Endodermal cell (in vitro differentiated cells): Measurements from ENCODE around the gene SLC4A1. TPM values are rescaled to one million over a fixed set of nuclear protein-coding genes. Genes with fewer than 3 reads are reported as not detected.

ENCODE experiments used
- DNase-seq: peaks from one replicate; pipeline ENCODE4 v3.0.0-alpha.2; 2017
- H3K27ac ChIP-seq: 2 replicates; pipeline ENCODE4 v1.5.1; 2013; ENCODE audit warnings: mild to moderate bottlenecking, low read depth, low read length, moderate library complexity
- H3K27me3 ChIP-seq: 2 replicates; pipeline ENCODE4 v1.6.1; 2013; ENCODE audit warnings: mild to moderate bottlenecking, low read length, moderate library complexity; ENCODE audit not compliant: insufficient read depth, control insufficient read depth, poor library complexity, severe bottlenecking
- H3K36me3 ChIP-seq: 2 replicates; pipeline ENCODE4 v1.7.0; 2013; ENCODE audit warnings: mild to moderate bottlenecking, low read length, moderate library complexity; ENCODE audit not compliant: control insufficient read depth, insufficient read depth
- H3K4me1 ChIP-seq: one replicate; pipeline ENCODE4 v1.7.0; 2013; ENCODE audit warnings: low read length; ENCODE audit not compliant: control insufficient read depth, insufficient read depth
- H3K4me3 ChIP-seq: 2 replicates; pipeline ENCODE4 v1.5.1; 2013; ENCODE audit warnings: mild to moderate bottlenecking, low read length, moderate library complexity
- H3K9ac ChIP-seq: 2 replicates; pipeline ENCODE4 v1.6.1; 2013; ENCODE audit warnings: mild to moderate bottlenecking, low read length, moderate library complexity; ENCODE audit not compliant: poor library complexity, severe bottlenecking; ENCODE audit errors: extremely low read depth
- H3K9me3 ChIP-seq: 2 replicates; pipeline ENCODE4 v1.6.1; 2013; ENCODE audit warnings: mild to moderate bottlenecking, low read length, moderate library complexity; ENCODE audit not compliant: control insufficient read depth
- H3K27ac Mint-ChIP-seq: 2 replicates; pipeline ENCODE4 v1.8.0; 2020; ENCODE audit warnings: mixed read lengths
- H3K27me3 Mint-ChIP-seq: 2 replicates; pipeline ENCODE4 v1.8.0; 2021; ENCODE audit warnings: mild to moderate bottlenecking, mixed read lengths; ENCODE audit not compliant: insufficient read depth
- H3K36me3 Mint-ChIP-seq: 2 replicates; pipeline ENCODE4 v1.8.0; 2020; ENCODE audit warnings: low read depth, mixed read lengths
- H3K4me1 Mint-ChIP-seq: 2 replicates; pipeline ENCODE4 v1.8.0; 2020; ENCODE audit warnings: mixed read lengths
- H3K4me3 Mint-ChIP-seq: 2 replicates; pipeline ENCODE4 v1.8.0; 2020; ENCODE audit warnings: mild to moderate bottlenecking, moderate library complexity, mixed read lengths
- H3K9me3 Mint-ChIP-seq: 2 replicates; pipeline ENCODE4 v1.8.0; 2020; ENCODE audit warnings: mild to moderate bottlenecking, mixed read lengths
- WGBS, 2 experiments: methylation state at CpG; one replicate each; pipeline versions ENCODE4 v1.1.5 to v1.1.7; 2013; ENCODE audit warnings: missing lambda C conversion rate in 2 of 2, mixed read lengths in 1 of 2; ENCODE audit not compliant: insufficient coverage in 1 of 2, insufficient read length in 1 of 2; 5-methylcytosine and 5-hydroxymethylcytosine counted together
- total RNA-seq, 2 donors: library from RNA; stranded (reverse); fragmentation: NEBNext Ultra II Directional in 1 of 2; extraction: Animal tissue kit (Norgen Biotek cat#: 25700) in 1 of 2; gene quantifications; 2 replicates in 1 of 2; 3 replicates in 1 of 2; pipeline ENCODE4 v1.2.1, GENCODE V29; 2021
- TF ChIP-seq, protein P1 (sequence below): fragments of 200-600 bp; sonication (generic); conservative IDR thresholded peaks from 2 replicates; pipeline ENCODE4 v1.5.0; 2021; ENCODE audit warnings: antibody characterized with exemption, mild to moderate bottlenecking

The SLC4A1 gene
- total RNA-seq, 2 donors from 2014 or later, result 0.04 TPM; not detected in 1

DNA sequence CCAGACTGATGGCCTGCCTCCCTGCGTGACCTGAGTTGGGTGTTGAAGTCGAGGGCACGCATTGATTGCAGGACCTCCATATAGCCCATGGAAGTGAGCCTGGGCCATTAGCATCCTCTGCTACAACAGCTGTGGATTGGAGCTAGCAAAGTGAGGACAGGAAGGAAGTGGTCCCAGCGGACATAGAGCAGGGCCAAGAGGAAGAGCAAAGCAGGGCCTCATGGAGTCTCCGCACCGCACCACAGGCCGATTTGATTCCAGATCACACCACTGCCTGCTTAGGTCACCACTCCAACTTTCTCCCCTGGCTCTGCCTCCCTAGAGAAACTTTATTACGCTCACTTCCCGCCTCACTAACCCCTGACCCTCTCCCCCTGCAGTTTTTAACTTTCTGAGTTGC, 37.8 kb downstream of the SLC4A1 start:
- TF ChIP-seq, protein P1, sequence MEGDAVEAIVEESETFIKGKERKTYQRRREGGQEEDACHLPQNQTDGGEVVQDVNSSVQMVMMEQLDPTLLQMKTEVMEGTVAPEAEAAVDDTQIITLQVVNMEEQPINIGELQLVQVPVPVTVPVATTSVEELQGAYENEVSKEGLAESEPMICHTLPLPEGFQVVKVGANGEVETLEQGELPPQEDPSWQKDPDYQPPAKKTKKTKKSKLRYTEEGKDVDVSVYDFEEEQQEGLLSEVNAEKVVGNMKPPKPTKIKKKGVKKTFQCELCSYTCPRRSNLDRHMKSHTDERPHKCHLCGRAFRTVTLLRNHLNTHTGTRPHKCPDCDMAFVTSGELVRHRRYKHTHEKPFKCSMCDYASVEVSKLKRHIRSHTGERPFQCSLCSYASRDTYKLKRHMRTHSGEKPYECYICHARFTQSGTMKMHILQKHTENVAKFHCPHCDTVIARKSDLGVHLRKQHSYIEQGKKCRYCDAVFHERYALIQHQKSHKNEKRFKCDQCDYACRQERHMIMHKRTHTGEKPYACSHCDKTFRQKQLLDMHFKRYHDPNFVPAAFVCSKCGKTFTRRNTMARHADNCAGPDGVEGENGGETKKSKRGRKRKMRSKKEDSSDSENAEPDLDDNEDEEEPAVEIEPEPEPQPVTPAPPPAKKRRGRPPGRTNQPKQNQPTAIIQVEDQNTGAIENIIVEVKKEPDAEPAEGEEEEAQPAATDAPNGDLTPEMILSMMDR, result no peak
- Mint-ChIP-seq H3K36me3 (no peaks in the 10 kb centered on the region), H3K4me3 (no peak overlapping the region), H3K27me3 (peaks cover 2% of the 10 kb centered on the region), H3K4me1 (no peaks in the 10 kb centered on the region), H3K9me3 (no peaks in the 10 kb centered on the region), H3K27ac (no peak overlapping the region)
- H3K27ac ChIP-seq, result no peak overlapping the region
- H3K4me3 ChIP-seq, result no peak overlapping the region
- DNase-seq, result no peak
- WGBS, 2 experiments, result 87 to 92% methylated on average over 6 to 9 of the region's 9 CpGs
- no peaks in the 10 kb centered on the region for H3K27me3 ChIP-seq
- H3K9me3 ChIP-seq, result no peaks in the 10 kb centered on the region
- no peaks in the 10 kb centered on the region for H3K4me1 ChIP-seq
- H3K36me3 ChIP-seq, result no peaks in the 10 kb centered on the region
- no peak overlapping the region for H3K9ac ChIP-seq

DNA sequence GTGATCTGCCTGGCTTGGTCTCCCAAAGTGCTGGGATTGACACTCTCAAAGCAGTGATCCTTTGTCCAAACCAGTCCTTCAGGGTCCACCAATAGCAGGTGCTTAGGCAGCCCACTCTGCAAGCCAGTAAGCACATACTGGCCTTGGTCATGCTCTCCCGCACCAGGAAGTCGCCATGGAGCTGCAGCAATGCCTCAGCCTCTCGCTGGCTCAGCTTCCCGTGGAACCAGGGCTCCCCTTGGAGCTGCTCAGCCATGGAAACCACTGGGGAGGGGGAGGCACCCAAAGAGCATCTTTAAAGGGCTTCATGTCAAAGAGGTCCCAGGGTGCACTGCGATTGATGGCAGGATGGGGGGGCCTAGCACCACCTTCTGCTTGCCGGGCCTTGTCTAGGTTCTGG, 38.8 kb downstream of the SLC4A1 start:
- Histone ChIP-seq H3K27me3 (no peaks in the 10 kb centered on the region), H3K4me1 (no peaks in the 10 kb centered on the region), H3K36me3 (no peaks in the 10 kb centered on the region), H3K27ac (no peak overlapping the region), H3K9me3 (no peaks in the 10 kb centered on the region), H3K4me3 (no peak overlapping the region), H3K9ac (no peak overlapping the region)
- Mint-ChIP-seq H3K4me1 (no peaks in the 10 kb centered on the region), H3K9me3 (no peaks in the 10 kb centered on the region), H3K27me3 (peaks cover 2% of the 10 kb centered on the region), H3K4me3 (no peak overlapping the region), H3K36me3 (no peaks in the 10 kb centered on the region), H3K27ac (no peak overlapping the region)
- 91 to 92% methylated on average over 5 to 6 of the region's 6 CpGs for WGBS, 2 experiments
- TF ChIP-seq, protein P1, result no peak
- DNase-seq, result no peak

DNA sequence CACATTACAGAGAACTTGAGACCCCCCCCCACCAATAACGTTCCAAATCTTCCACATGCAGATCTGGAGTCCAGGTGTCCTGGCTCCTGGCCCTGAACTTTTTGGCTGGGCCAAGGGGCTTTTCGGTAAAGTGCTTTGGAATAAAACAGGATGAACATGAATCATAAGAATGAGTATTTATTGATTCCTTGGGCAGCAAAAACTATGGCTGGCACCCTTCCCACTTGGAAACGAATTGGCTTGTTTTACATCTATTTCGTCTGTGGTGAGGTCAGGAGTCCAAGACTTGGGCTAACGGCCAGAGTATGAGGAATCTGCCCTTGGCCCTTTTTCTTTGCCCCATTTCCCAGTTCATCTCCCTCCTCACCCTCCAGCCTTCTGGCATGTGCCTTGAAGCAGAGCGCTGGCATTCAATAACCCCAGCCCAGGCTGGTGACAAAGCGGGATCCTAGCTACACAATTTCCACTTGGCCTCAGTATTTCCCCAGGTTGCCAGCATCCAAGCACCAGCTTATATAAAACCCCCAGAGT, 44.3 kb downstream of the SLC4A1 start:
- no peak overlapping the region for H3K4me3 Mint-ChIP-seq
- Histone ChIP-seq H3K27me3 (no peaks in the 10 kb centered on the region), H3K9me3 (no peaks in the 10 kb centered on the region), H3K9ac (no peak overlapping the region), H3K4me1 (no peaks in the 10 kb centered on the region), H3K36me3 (no peaks in the 10 kb centered on the region), H3K27ac (no peak overlapping the region), H3K4me3 (no peak overlapping the region)
- no peak overlapping the region for H3K27ac Mint-ChIP-seq
- 87 to 98% methylated on average over 5 to 7 of the region's 7 CpGs for WGBS, 2 experiments
- TF ChIP-seq, protein P1, result no peak
- DNase-seq, result no peak
- H3K4me1 Mint-ChIP-seq, result peaks cover 8% of the 10 kb centered on the region
- H3K36me3 Mint-ChIP-seq, result no peaks in the 10 kb centered on the region
- H3K27me3 Mint-ChIP-seq, result peaks cover 2% of the 10 kb centered on the region
- H3K9me3 Mint-ChIP-seq, result no peaks in the 10 kb centered on the region
